GM12891 (cell line): ENCODE measurements around the gene HMG20B.

Experiments used
- DNase-seq: peaks from one replicate; pipeline ENCODE4 v3.0.0; 2011; ENCODE audit warnings: low spot score; ENCODE audit not compliant: insufficient read length
- FAIRE-seq: peaks from 2 replicates; lab custom pipeline; 2011; peaks lifted over from hg19 to GRCh38; lab: Jason Lieb, UNC
- PAX5 ChIP-seq: IDR thresholded peaks from 2 replicates; pipeline ENCODE4 v1.6.1; 2011; ENCODE audit warnings: low read length, moderate library complexity, mild to moderate bottlenecking; ENCODE audit not compliant: insufficient read depth, severe bottlenecking
- POLR2A ChIP-seq: IDR thresholded peaks from 2 replicates; pipeline ENCODE4 v1.6.1; 2011; ENCODE audit warnings: low read depth, low read length, control low read depth
- POLR2AphosphoS5 ChIP-seq: IDR thresholded peaks from 2 replicates; pipeline ENCODE4 v1.6.1; 2011; ENCODE audit warnings: low read depth, low read length, control low read depth
- POU2F2 ChIP-seq: IDR thresholded peaks from 2 replicates; pipeline ENCODE4 v1.6.1; 2011; ENCODE audit warnings: low read depth, mild to moderate bottlenecking, control low read depth, low read length, moderate library complexity
- SPI1 ChIP-seq: IDR thresholded peaks from 2 replicates; pipeline ENCODE4 v1.6.1; 2011; ENCODE audit warnings: low read depth, low read length, control low read depth
- TAF1 ChIP-seq: IDR thresholded peaks from 2 replicates; pipeline ENCODE4 v1.6.1; 2011; ENCODE audit warnings: low read depth, low read length, control low read depth

HMG20B gene

DNA sequence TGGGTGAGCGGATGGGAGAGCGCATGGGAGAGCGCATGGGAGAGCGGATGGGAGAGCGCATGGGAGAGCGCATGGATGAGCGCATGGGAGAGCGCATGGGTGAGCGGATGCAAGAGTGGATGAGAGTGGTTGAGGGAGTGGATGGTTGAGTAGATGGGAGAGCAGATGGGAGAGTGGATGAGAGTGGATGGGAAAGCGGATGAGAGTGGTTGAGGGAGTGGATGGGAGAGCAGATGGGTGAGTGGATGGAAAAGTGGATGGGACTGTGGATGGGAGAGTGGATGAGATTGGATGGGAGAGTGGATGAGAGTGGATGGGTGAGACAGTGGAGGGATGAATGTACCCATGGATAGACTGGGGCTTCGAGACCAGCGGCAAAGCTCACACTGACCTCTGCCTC, 42.4 kb upstream of the HMG20B start:
- no peak for TF ChIP-seq POLR2A
- no peak for TF ChIP-seq PAX5
- TF ChIP-seq POU2F2: no peak
- TF ChIP-seq POLR2AphosphoS5: no peak
- TF ChIP-seq SPI1: no peak
- TF ChIP-seq TAF1: no peak
- DNase-seq: no peak

GRCh38 chr19:3531716-3532115, 41.0 kb upstream of the HMG20B start:
- FAIRE-seq (no peak), DNase-seq (no peak)
- TF ChIP-seq SPI1: no peak
- no peak for TF ChIP-seq POLR2A
- TF ChIP-seq POU2F2: no peak
- TF ChIP-seq PAX5: no peak
- TF ChIP-seq POLR2AphosphoS5: no peak
- no peak for TF ChIP-seq TAF1

More for the DNA sequence above, 42.4 kb upstream of the HMG20B start:
- FAIRE-seq: no peak

GRCh38 chr19:3532154-3532786, 40.5 kb upstream of the HMG20B start:
- no peak for FAIRE-seq
- DNase-seq: no peak
- TF ChIP-seq POU2F2 (no peak), PAX5 (no peak), POLR2AphosphoS5 (no peak)

GRCh38 chr19:3533033-3533432, 39.7 kb upstream of the HMG20B start:
- DNase-seq: no peak
- TF ChIP-seq POLR2A: no peak
- TF ChIP-seq POLR2AphosphoS5: no peak
- TF ChIP-seq POU2F2: no peak
- no peak for TF ChIP-seq SPI1
- no peak for TF ChIP-seq PAX5
- TF ChIP-seq TAF1: no peak
- FAIRE-seq: no peak

DNA sequence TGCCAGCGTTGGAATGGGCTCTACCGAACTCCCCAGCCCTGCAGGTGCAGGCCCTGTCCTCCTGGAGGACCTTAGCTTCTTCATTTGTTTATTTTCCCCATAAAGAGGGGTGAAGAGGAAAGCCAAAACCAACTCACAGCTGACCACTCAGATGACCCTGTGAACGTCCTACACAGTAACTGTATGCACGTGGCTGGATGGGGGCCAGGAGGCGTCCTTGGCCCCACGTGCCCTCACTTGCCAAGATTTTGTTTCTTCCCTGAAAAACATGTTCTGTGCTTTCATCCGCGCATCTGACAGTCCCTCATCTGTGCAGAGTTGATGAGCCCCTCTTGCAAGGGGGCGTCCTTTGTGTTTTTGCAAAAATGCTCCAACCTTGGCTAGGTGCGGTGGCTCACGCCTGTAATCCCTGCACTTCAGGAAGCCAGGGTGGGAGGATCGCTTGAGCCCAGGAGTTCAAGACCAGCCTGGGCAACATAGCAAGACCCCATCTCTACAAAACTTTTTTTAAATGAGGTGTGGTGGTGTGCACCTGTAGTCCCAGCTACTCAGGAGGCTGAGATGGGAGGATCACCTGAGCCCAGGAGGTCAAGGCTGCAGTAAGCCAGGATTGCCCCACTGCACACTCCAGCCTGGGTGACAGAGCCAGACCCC, 39.1 kb upstream of the HMG20B start:
- DNase-seq: no peak
- FAIRE-seq: no peak
- no peak for TF ChIP-seq POLR2AphosphoS5
- no peak for TF ChIP-seq POU2F2
- no peak for TF ChIP-seq POLR2A
- TF ChIP-seq SPI1: no peak
- TF ChIP-seq PAX5: no peak
- TF ChIP-seq TAF1: no peak

DNA sequence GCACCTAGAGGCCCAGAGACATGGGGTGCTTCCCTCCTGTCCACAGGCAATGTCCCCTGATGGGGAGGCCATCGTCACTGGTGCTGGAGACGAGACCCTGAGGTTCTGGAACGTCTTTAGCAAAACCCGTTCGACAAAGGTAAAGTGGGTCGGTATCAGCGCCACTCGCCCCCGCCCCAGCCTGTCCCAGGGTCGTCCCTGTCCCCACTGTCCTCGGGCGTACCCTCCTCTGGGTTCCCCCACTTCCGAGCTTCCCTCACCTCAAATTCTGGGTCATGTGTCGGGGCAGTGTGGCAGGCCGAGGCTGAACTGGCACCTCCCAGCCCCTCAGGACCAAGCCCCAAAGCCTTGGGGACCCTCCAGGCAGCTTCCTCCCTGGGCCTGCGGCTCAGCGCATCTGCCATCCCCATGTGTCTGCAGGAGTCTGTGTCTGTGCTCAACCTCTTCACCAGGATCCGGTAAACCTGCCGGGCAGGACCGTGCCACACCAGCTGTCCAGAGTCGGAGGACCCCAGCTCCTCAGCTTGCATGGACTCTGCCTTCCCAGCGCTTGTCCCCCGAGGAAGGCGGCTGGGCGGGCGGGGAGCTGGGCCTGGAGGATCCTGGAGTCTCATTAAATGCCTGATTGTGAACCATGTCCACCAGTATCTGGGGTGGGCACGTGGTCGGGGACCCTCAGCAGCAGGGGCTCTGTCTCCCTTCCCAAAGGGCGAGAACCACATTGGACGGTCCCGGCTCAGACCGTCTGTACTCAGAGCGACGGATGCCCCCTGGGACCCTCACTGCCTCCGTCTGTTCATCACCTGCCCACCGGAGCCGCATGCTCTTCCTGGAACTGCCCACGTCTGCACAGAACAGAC, 38.1 kb upstream of the HMG20B start:
- TF ChIP-seq POLR2AphosphoS5 (no peak), PAX5 (no peak), TAF1 (no peak), SPI1 (no peak), POU2F2 (no peak), POLR2A (no peak)
- DNase-seq (no peak), FAIRE-seq (no peak)

DNA sequence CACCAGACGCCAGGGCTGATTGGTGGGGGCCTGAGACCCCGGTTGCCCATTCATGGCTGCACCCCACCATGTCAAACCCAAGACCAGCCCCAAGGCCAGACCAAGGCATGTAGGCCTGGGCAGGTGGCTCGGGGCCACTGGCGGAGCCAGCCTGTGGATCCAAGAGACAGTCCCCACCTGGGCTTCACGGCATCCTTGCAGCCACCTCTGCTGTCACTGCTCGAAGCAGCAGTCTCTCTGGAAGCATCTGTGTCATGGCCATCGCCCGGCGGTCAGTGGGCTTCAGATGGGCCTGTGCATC, 37.6 kb upstream of the HMG20B start:
- FAIRE-seq (no peak), DNase-seq (no peak)
- TF ChIP-seq POU2F2 (no peak), TAF1 (no peak), PAX5 (no peak), POLR2A (no peak), POLR2AphosphoS5 (no peak), SPI1 (no peak)

DNA sequence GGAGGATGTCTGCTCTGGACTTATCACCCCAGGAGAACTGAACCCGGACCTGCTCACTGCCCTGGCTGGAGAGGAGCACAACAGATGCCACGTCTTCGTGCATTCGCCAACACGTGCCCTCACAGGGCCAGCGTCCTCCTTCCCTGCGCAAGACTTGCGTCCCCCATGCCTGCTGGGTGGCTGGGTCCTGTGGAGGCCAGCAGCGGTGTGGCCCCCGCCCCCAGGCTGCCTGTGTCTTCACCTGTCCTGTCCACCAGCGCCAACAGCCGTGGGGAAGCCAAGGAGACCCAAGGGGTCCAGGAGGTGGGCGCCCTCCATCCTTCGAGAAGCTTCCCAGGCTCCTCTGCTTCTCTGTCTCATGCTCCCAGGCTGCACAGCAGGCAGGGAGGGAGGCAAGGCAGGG, 37.2 kb upstream of the HMG20B start:
- FAIRE-seq (no peak), DNase-seq (no peak)
- TF ChIP-seq PAX5 (no peak), POLR2A (no peak), TAF1 (no peak), SPI1 (no peak)

GRCh38 chr19:3535981-3536380, 36.8 kb upstream of the HMG20B start:
- no peak for FAIRE-seq
- TF ChIP-seq PAX5 (no peak), POLR2A (no peak), SPI1 (no peak), POU2F2 (no peak), POLR2AphosphoS5 (no peak), TAF1 (no peak)
- DNase-seq: no peak
